Epithelial cell of esophagus (primary cell): Measurements from ENCODE around the gene CFAP69.

Experiments used
- DNase-seq: peaks from one replicate; pipeline ENCODE4 v3.0.0; 2010; ENCODE audit warnings: low read depth
- H3K4me3 ChIP-seq: 2 replicates; pipeline ENCODE4 v1.5.1; 2011; ENCODE audit warnings: mild to moderate bottlenecking, low read length, control low read depth
- CTCF ChIP-seq: IDR thresholded peaks from 2 replicates; pipeline ENCODE4 v1.5.1; 2011; ENCODE audit warnings: low read depth, mild to moderate bottlenecking, low read length, control low read depth, inconsistent platforms; ENCODE audit not compliant: insufficient read depth; ENCODE audit errors: missing control alignments

CFAP69 gene

GRCh38 chr7:90267263-90267858, 22.4 kb downstream of the CFAP69 start:
- no peak overlapping the region for H3K4me3 ChIP-seq
- DNase-seq, result no peak
- TF ChIP-seq CTCF, result no peak

- peak; percentile 19 for DNase-seq
- no peak for TF ChIP-seq CTCF
Observed at GRCh38 chr7:90269163-90269562, 24.2 kb downstream of the CFAP69 start.

GRCh38 chr7:90270431-90271178, 25.6 kb downstream of the CFAP69 start:
- H3K4me3 ChIP-seq, result no peak overlapping the region
- no peak for DNase-seq
- TF ChIP-seq CTCF, result no peak

More at GRCh38 chr7:90269163-90269562, 24.2 kb downstream of the CFAP69 start:
- H3K4me3 ChIP-seq, result no peak overlapping the region

GRCh38 chr7:90271753-90272152, 26.8 kb downstream of the CFAP69 start:
- TF ChIP-seq CTCF, result no peak
- peak; percentile 21 for DNase-seq

GRCh38 chr7:90272242-90272641, 27.3 kb downstream of the CFAP69 start:
- no peak overlapping the region for H3K4me3 ChIP-seq
- TF ChIP-seq CTCF, result no peak
- DNase-seq, result no peak

More at GRCh38 chr7:90271753-90272152, 26.8 kb downstream of the CFAP69 start:
- H3K4me3 ChIP-seq, result no peak overlapping the region

GRCh38 chr7:90274161-90274560, 29.2 kb downstream of the CFAP69 start:
- no peak for TF ChIP-seq CTCF
- no peak for DNase-seq
- H3K4me3 ChIP-seq, result no peak overlapping the region
